ENCODE results near the gene CDK14. TPM values are rescaled to one million over a fixed set of nuclear protein-coding genes. Genes with fewer than 3 reads are reported as not detected.

Gene CDK14
- total RNA-seq, 1 donor: 39.1 TPM

GRCh38 chr7:90693939-90694338 lies 97.8 kb downstream of the CDK14 start:
- H3K4me3 ChIP-seq (ENCODE audit: insufficient read depth, low read length): no peak overlapping the region

GRCh38 chr7:90698616-90699015 lies 102.5 kb downstream of the CDK14 start:
- peaks cover 7% of the 10 kb centered on the region for H3K4me1 ChIP-seq (ENCODE audit: insufficient read depth, low read length)
- H3K9me3 ChIP-seq (ENCODE audit: low read depth, low read length): no peaks in the 10 kb centered on the region
- H4K20me1 ChIP-seq (ENCODE audit: insufficient read depth, low read length): no peaks in the 10 kb centered on the region
- no peak overlapping the region for H2AFZ ChIP-seq (ENCODE audit: low read length)
- peaks cover 41% of the 10 kb centered on the region for H3K79me2 ChIP-seq (ENCODE audit: insufficient read depth, low read length)
- no peaks in the 10 kb centered on the region for H3K27me3 ChIP-seq (ENCODE audit: insufficient read depth, low read length)
- H3K4me2 ChIP-seq (ENCODE audit: insufficient read depth, low read length): no peak overlapping the region
- no peak for DNase-seq (ENCODE audit: insufficient read length, low spot score, missing footprints)
- no peak for TF ChIP-seq CTCF (IDR thresholded peaks at IDR 0.05; ENCODE audit: extremely low read depth, low read depth, low read length)
- H3K4me3 ChIP-seq (ENCODE audit: insufficient read depth, low read length): no peak overlapping the region
- no peak overlapping the region for H3K27ac ChIP-seq (ENCODE audit: low read depth, low read length)
- no peaks in the 10 kb centered on the region for H3K36me3 ChIP-seq (ENCODE audit: insufficient read depth, low read length)

More at GRCh38 chr7:90693939-90694338, 97.8 kb downstream of the CDK14 start:
- peaks cover 52% of the 10 kb centered on the region for H3K79me2 ChIP-seq (ENCODE audit: insufficient read depth, low read length)
- H3K36me3 ChIP-seq (ENCODE audit: insufficient read depth, low read length): no peaks in the 10 kb centered on the region
- no peak overlapping the region for H2AFZ ChIP-seq (ENCODE audit: low read length)
- H3K27me3 ChIP-seq (ENCODE audit: insufficient read depth, low read length): no peaks in the 10 kb centered on the region
- TF ChIP-seq CTCF (IDR thresholded peaks at IDR 0.05; ENCODE audit: extremely low read depth, low read depth, low read length): no peak
- H3K4me1 ChIP-seq (ENCODE audit: insufficient read depth, low read length): peaks cover 5% of the 10 kb centered on the region
- H4K20me1 ChIP-seq (ENCODE audit: insufficient read depth, low read length): no peaks in the 10 kb centered on the region
- no peak overlapping the region for H3K27ac ChIP-seq (ENCODE audit: low read depth, low read length)
- no peak overlapping the region for H3K4me2 ChIP-seq (ENCODE audit: insufficient read depth, low read length)
- H3K9me3 ChIP-seq (ENCODE audit: low read depth, low read length): no peaks in the 10 kb centered on the region
- no peak for DNase-seq (ENCODE audit: insufficient read length, low spot score, missing footprints)

- Histone ChIP-seq H3K36me3 (ENCODE audit: insufficient read depth, low read length) (no peaks in the 10 kb centered on the region), H3K79me2 (ENCODE audit: insufficient read depth, low read length) (peaks cover 28% of the 10 kb centered on the region), H3K9me3 (ENCODE audit: low read depth, low read length) (no peaks in the 10 kb centered on the region), H3K4me1 (ENCODE audit: insufficient read depth, low read length) (peaks cover 7% of the 10 kb centered on the region), H3K4me3 (ENCODE audit: insufficient read depth, low read length) (peak overlapping the region; percentile 62), H3K27me3 (ENCODE audit: insufficient read depth, low read length) (no peaks in the 10 kb centered on the region), H4K20me1 (ENCODE audit: insufficient read depth, low read length) (no peaks in the 10 kb centered on the region), H3K4me2 (ENCODE audit: insufficient read depth, low read length) (peak overlapping the region; percentile 77), H2AFZ (ENCODE audit: low read length) (no peak overlapping the region), H3K27ac (ENCODE audit: low read depth, low read length) (peak overlapping the region; percentile 6)
- TF ChIP-seq CTCF (IDR thresholded peaks at IDR 0.05; ENCODE audit: extremely low read depth, low read depth, low read length): no peak
- no peak for DNase-seq (ENCODE audit: insufficient read length, low spot score, missing footprints)
These were observed 104.9 kb downstream of the CDK14 start for GRCh38 chr7:90701021-90701420.

GRCh38 chr7:90701771-90702170 lies 105.7 kb downstream of the CDK14 start:
- Histone ChIP-seq H3K4me3 (ENCODE audit: insufficient read depth, low read length) (no peak overlapping the region), H3K27me3 (ENCODE audit: insufficient read depth, low read length) (no peaks in the 10 kb centered on the region), H3K27ac (ENCODE audit: low read depth, low read length) (no peak overlapping the region), H2AFZ (ENCODE audit: low read length) (no peak overlapping the region), H4K20me1 (ENCODE audit: insufficient read depth, low read length) (no peaks in the 10 kb centered on the region), H3K36me3 (ENCODE audit: insufficient read depth, low read length) (no peaks in the 10 kb centered on the region), H3K4me2 (ENCODE audit: insufficient read depth, low read length) (peak overlapping the region; percentile 77), H3K9me3 (ENCODE audit: low read depth, low read length) (no peaks in the 10 kb centered on the region), H3K79me2 (ENCODE audit: insufficient read depth, low read length) (peaks cover 29% of the 10 kb centered on the region), H3K4me1 (ENCODE audit: insufficient read depth, low read length) (peaks cover 7% of the 10 kb centered on the region)
- no peak for DNase-seq (ENCODE audit: insufficient read length, low spot score, missing footprints)
- no peak for TF ChIP-seq CTCF (IDR thresholded peaks at IDR 0.05; ENCODE audit: extremely low read depth, low read depth, low read length)
